ENCODE data around the gene PHF21B. TPM values are rescaled to one million over a fixed set of nuclear protein-coding genes. Genes with fewer than 3 reads are reported as not detected.

The PHF21B gene
- total and polyA plus RNA-seq, 2 of the 8 experiments (the other 6 are each of a cell fraction or from before 2014, with no cell fraction given) = 19.3 to 68.1 TPM

- no peak for TF ChIP-seq SRF (IDR thresholded peaks at IDR 0.05; ENCODE audit: low read depth, low read length)
- no peak for TF ChIP-seq MAX (IDR thresholded peaks at IDR 0.05)
- TF ChIP-seq ATF3 (IDR thresholded peaks at IDR 0.05; ENCODE audit: insufficient read depth, low read depth, low read length) = no peak
- no peak for TF ChIP-seq NANOG (IDR thresholded peaks at IDR 0.05; ENCODE audit: insufficient read depth, low read depth, low read length, poor library complexity, severe bottlenecking)
- TF ChIP-seq RFX5 (IDR thresholded peaks at IDR 0.05; ENCODE audit: borderline replicate concordance, low read depth, low read length) = no peak
Observed at GRCh38 chr22:45055936-45056335, 46.1 kb upstream of the PHF21B start (continued).

Measured in H1 (cell line).